Thyroid gland (tissue), 4 donors: ENCODE data around the gene CADPS.

ENCODE experiments used
- CTCF ChIP-seq, 6 experiments: fragments of 200-600 bp in 3 of 6; fragments of 450-650 bp in 3 of 6; sonication (generic) in 3 of 6; IDR thresholded peaks; one replicate each; pipeline ENCODE4 v1.5.1; 2016 to 2019; ENCODE audit warnings: antibody characterized with exemption in 6 of 6, mild to moderate bottlenecking in 2 of 6, inconsistent platforms in 1 of 6, moderate library complexity in 1 of 6
- POLR2A ChIP-seq, 2 donors: fragments of 450-650 bp; IDR thresholded peaks; one replicate each; pipeline ENCODE4 v1.6.1; 2017; ENCODE audit warnings: antibody characterized with exemption in 2 of 2, mild to moderate bottlenecking in 2 of 2, moderate library complexity in 1 of 2

GRCh38 chr3:62375655-62376453 is 499.4 kb downstream of the CADPS start:
- TF ChIP-seq CTCF (IDR thresholded peaks at IDR 0.05), result no peak
- TF ChIP-seq POLR2A (IDR thresholded peaks at IDR 0.05), result no peak
